Thyroid gland (tissue), 4 donors: ENCODE results near the gene MPST.

ENCODE experiments used
- POLR2A ChIP-seq, 2 donors: fragments of 450-650 bp; IDR thresholded peaks; one replicate each; pipeline ENCODE4 v1.6.1; 2017; ENCODE audit warnings: antibody characterized with exemption in 2 of 2, mild to moderate bottlenecking in 2 of 2, moderate library complexity in 1 of 2
- TF ChIP-seq, protein P1 (sequence below), 6 experiments: fragments of 200-600 bp in 3 of 6; fragments of 450-650 bp in 3 of 6; sonication (generic) in 3 of 6; IDR thresholded peaks; one replicate each; pipeline ENCODE4 v1.5.1; 2016 to 2019; ENCODE audit warnings: antibody characterized with exemption in 6 of 6, mild to moderate bottlenecking in 2 of 6, inconsistent platforms in 1 of 6, moderate library complexity in 1 of 6

DNA sequence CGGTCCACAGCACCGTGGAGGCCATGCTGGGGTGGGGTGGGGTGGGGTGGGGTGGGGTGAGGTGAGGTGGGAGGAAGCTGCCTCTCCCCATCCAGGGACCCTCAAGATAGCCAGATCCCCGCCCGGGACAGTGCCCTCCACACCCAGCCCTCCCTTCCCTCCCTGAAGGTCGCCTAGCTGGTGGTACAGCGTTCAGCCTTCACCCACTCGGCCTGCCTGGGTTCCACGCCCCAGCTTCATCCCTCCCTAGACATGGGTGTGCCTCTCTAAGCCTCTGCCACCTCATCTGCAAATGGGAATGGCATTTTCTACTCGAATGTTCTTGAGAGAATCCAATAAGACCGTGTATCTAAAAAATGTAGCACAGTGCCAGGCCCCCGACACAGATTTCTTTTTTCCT is 49.8 kb downstream of the MPST start:
- TF ChIP-seq, protein P1, sequence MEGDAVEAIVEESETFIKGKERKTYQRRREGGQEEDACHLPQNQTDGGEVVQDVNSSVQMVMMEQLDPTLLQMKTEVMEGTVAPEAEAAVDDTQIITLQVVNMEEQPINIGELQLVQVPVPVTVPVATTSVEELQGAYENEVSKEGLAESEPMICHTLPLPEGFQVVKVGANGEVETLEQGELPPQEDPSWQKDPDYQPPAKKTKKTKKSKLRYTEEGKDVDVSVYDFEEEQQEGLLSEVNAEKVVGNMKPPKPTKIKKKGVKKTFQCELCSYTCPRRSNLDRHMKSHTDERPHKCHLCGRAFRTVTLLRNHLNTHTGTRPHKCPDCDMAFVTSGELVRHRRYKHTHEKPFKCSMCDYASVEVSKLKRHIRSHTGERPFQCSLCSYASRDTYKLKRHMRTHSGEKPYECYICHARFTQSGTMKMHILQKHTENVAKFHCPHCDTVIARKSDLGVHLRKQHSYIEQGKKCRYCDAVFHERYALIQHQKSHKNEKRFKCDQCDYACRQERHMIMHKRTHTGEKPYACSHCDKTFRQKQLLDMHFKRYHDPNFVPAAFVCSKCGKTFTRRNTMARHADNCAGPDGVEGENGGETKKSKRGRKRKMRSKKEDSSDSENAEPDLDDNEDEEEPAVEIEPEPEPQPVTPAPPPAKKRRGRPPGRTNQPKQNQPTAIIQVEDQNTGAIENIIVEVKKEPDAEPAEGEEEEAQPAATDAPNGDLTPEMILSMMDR (IDR thresholded peaks at IDR 0.05), result no peak
- no peak for TF ChIP-seq POLR2A (IDR thresholded peaks at IDR 0.05)
